Measurements from ENCODE around the gene MAST4. TPM values are rescaled to one million over a fixed set of nuclear protein-coding genes. Genes with fewer than 3 reads are reported as not detected.

MAST4 gene
- total RNA-seq, 1 donor: 12.7 TPM

- no peak overlapping the region for H3K27ac ChIP-seq (ENCODE audit: low read depth, low read length)
- H2AFZ ChIP-seq (ENCODE audit: low read length): no peak overlapping the region
- no peak overlapping the region for H3K4me2 ChIP-seq (ENCODE audit: insufficient read depth, low read length)
- DNase-seq (ENCODE audit: insufficient read length, low spot score, missing footprints): no peak
- H3K36me3 ChIP-seq (ENCODE audit: insufficient read depth, low read length): no peaks in the 10 kb centered on the region
- H3K4me3 ChIP-seq (ENCODE audit: insufficient read depth, low read length): no peak overlapping the region
- no peaks in the 10 kb centered on the region for H3K27me3 ChIP-seq (ENCODE audit: insufficient read depth, low read length)
- no peaks in the 10 kb centered on the region for H4K20me1 ChIP-seq (ENCODE audit: insufficient read depth, low read length)
- H3K79me2 ChIP-seq (ENCODE audit: insufficient read depth, low read length): peaks cover 17% of the 10 kb centered on the region
- H3K4me1 ChIP-seq (ENCODE audit: insufficient read depth, low read length): peaks cover 33% of the 10 kb centered on the region
- no peaks in the 10 kb centered on the region for H3K9me3 ChIP-seq (ENCODE audit: low read depth, low read length)
- no peak for TF ChIP-seq CTCF (IDR thresholded peaks at IDR 0.05; ENCODE audit: extremely low read depth, low read depth, low read length)
Observed at GRCh38 chr5:67019065-67019845, 423.1 kb downstream of the MAST4 start.

GRCh38 chr5:67020096-67020615, 424.0 kb downstream of the MAST4 start:
- Histone ChIP-seq H3K4me3 (ENCODE audit: insufficient read depth, low read length) (no peak overlapping the region), H3K36me3 (ENCODE audit: insufficient read depth, low read length) (no peaks in the 10 kb centered on the region), H3K9me3 (ENCODE audit: low read depth, low read length) (no peaks in the 10 kb centered on the region), H3K79me2 (ENCODE audit: insufficient read depth, low read length) (peaks cover 17% of the 10 kb centered on the region), H2AFZ (ENCODE audit: low read length) (no peak overlapping the region), H3K4me1 (ENCODE audit: insufficient read depth, low read length) (peaks cover 24% of the 10 kb centered on the region), H4K20me1 (ENCODE audit: insufficient read depth, low read length) (no peaks in the 10 kb centered on the region), H3K4me2 (ENCODE audit: insufficient read depth, low read length) (no peak overlapping the region), H3K27me3 (ENCODE audit: insufficient read depth, low read length) (no peaks in the 10 kb centered on the region), H3K27ac (ENCODE audit: low read depth, low read length) (no peak overlapping the region)
- TF ChIP-seq CTCF (IDR thresholded peaks at IDR 0.05; ENCODE audit: extremely low read depth, low read depth, low read length): no peak
- no peak for DNase-seq (ENCODE audit: insufficient read length, low spot score, missing footprints)

GRCh38 chr5:67021031-67021430, 424.8 kb downstream of the MAST4 start:
- no peak for DNase-seq (ENCODE audit: insufficient read length, low spot score, missing footprints)
- Histone ChIP-seq H3K79me2 (ENCODE audit: insufficient read depth, low read length) (peaks cover 17% of the 10 kb centered on the region), H2AFZ (ENCODE audit: low read length) (no peak overlapping the region), H3K27ac (ENCODE audit: low read depth, low read length) (no peak overlapping the region), H3K4me2 (ENCODE audit: insufficient read depth, low read length) (no peak overlapping the region), H3K27me3 (ENCODE audit: insufficient read depth, low read length) (no peaks in the 10 kb centered on the region), H3K9me3 (ENCODE audit: low read depth, low read length) (no peaks in the 10 kb centered on the region), H3K4me3 (ENCODE audit: insufficient read depth, low read length) (no peak overlapping the region), H4K20me1 (ENCODE audit: insufficient read depth, low read length) (no peaks in the 10 kb centered on the region), H3K4me1 (ENCODE audit: insufficient read depth, low read length) (peaks cover 15% of the 10 kb centered on the region), H3K36me3 (ENCODE audit: insufficient read depth, low read length) (no peaks in the 10 kb centered on the region)
- TF ChIP-seq CTCF (IDR thresholded peaks at IDR 0.05; ENCODE audit: extremely low read depth, low read depth, low read length): no peak

GRCh38 chr5:67021521-67021920, 425.3 kb downstream of the MAST4 start:
- no peak overlapping the region for H3K4me3 ChIP-seq (ENCODE audit: insufficient read depth, low read length)
- no peak for DNase-seq (ENCODE audit: insufficient read length, low spot score, missing footprints)
- H3K4me2 ChIP-seq (ENCODE audit: insufficient read depth, low read length): no peak overlapping the region
- no peak for TF ChIP-seq CTCF (IDR thresholded peaks at IDR 0.05; ENCODE audit: extremely low read depth, low read depth, low read length)
- H3K79me2 ChIP-seq (ENCODE audit: insufficient read depth, low read length): peaks cover 17% of the 10 kb centered on the region
- H3K9me3 ChIP-seq (ENCODE audit: low read depth, low read length): no peaks in the 10 kb centered on the region
- H4K20me1 ChIP-seq (ENCODE audit: insufficient read depth, low read length): no peaks in the 10 kb centered on the region
- H3K4me1 ChIP-seq (ENCODE audit: insufficient read depth, low read length): peaks cover 12% of the 10 kb centered on the region
- no peaks in the 10 kb centered on the region for H3K36me3 ChIP-seq (ENCODE audit: insufficient read depth, low read length)
- no peaks in the 10 kb centered on the region for H3K27me3 ChIP-seq (ENCODE audit: insufficient read depth, low read length)
- H2AFZ ChIP-seq (ENCODE audit: low read length): no peak overlapping the region
- no peak overlapping the region for H3K27ac ChIP-seq (ENCODE audit: low read depth, low read length)
